Fibroblast of skin of right quadriceps (primary cell): ENCODE results near the gene UQCR11.
"Not testable (repeated sequence)": the region's sequence is repeated elsewhere in the genome, so short reads cannot be mapped to it uniquely, and the experiment has no call there.

Source experiments
- DNase-seq: peaks from one replicate; pipeline ENCODE4 v3.0.0-alpha.2; 2013

The UQCR11 gene

GRCh38 chr19:1605236-1606137, at the start of gene UQCR11:
UQCR11 (minus strand) TSS chr19:1605462; CDS start chr19:1605409, 53 bp downstream.
- peak; percentile 95 for DNase-seq

DNA sequence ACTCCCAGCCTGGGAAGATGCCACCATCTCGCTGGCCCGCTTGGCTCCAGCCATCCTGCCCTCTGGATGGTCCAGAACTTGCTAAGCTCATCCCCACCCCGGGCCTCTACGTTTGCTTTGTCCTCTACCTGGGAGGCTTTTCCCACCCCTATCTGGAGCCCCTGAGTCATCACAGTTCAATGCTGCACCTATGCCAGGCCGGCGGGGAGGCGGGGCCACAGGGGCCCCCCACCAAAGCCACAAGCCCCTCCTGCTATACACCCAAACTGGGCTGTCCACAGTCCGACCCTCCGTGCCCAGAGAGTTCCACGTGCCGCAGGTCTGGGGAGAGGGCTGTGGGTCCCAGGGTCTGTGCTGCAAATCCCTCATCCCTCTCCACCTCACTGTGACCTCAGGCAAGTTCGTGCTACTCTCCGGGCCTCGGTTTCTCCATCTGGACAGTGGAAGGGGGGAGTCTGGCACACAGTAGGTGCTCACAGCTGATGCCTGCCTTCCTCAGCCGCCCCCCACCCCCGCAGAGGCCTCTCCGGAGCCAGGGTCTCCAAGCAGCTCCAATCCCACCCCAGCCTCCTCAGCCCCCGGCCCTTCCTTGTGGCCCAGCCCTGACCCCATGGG, 49.0 kb upstream of the UQCR11 start:
- no peak for DNase-seq

- no peak for DNase-seq
These were observed 48.0 kb upstream of the UQCR11 start for GRCh38 chr19:1653300-1653628.

- DNase-seq: peak; percentile 99
These were observed 47.4 kb upstream of the UQCR11 start, which contains the start of gene TCF3 for GRCh38 chr19:1652471-1653299. TCF3 (minus strand) TSS chr19:1652615; CDS start chr19:1650248, 2,367 bp downstream.

DNA sequence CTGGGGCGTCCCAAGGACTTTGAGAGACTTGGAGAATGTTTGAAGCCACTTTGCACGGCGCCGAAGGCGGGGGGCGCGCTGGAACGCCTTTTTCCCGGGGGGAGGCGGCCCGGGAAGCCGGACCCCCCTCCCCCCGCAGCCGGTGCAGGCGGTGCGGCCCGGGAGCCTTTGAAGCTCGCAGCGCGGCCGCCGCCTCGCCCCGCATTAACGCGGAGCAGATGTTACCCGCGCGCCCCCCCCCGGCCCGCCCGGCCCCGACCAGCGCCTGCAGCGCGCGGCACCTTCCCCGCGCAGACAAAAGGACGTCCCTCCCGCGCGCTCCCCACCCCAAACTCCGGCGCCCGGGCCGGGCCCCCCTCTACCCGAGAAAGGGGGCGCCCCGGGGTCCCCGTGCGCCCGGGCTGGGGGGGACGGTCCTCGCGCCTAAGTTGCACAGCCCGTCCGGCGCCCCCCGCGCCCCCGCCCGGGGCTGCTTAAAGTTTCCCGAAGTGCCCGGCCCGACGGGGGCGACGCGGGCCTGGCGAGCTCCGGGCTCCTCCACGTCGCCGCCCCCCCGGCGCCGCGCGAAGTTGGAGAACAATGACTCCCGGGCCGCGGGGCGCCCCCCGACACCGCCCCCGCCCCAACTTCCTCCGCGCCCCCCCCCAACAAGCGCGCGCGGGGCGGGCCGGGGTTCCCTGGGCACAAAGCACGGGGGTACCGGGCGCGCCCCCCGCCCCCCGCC, 46.5 kb upstream of the UQCR11 start:
- DNase-seq: peak; percentile 42

DNA sequence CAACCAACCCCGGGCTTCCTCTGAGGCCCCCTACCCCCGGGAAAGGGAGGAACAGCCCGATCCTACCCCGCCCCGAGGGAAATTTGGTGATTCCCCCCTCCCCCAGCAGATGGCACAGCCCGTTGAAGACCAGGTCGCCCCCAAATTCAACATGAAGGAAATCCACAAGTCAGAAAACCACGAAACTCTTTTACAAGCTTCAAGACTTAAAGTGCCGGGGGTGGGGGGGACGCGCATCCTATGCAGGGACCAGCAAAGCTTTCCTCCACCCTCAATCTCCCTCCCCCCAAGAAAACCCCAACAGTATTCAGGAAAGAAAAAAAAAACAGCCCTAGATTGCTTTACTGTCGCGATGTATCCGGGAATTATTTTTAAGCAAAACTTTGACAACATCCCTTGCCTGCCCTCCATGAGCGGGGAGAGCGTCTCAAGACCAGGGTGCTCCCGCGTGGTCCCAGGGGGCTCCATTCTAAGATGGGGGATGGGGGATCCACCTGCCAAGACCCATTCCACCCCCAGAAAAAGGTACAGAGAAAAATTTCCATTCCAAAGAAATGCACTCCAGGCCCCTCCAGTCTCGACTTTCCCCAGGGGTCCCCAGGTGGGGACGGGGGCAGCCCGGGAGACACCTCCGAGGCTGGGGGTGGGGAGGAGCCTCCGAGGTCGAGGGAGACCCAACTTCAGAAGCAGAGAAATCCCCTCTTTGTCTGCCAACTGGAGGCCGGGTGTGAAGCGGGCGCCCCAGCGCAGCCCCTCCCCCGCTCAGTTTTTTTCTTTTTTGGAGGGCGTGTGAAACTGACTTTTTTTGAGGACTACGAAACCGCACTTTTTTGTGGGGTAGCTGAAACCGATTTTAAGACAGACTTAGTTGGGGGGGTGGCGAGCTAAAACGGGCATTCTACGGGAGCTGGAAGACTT, 45.6 kb upstream of the UQCR11 start:
- peak; percentile 33 for DNase-seq

GRCh38 chr19:1649706-1650649, 44.7 kb upstream of the UQCR11 start:
- DNase-seq: no peak

GRCh38 chr19:1648920-1649541, 43.8 kb upstream of the UQCR11 start:
- DNase-seq: no peak

DNA sequence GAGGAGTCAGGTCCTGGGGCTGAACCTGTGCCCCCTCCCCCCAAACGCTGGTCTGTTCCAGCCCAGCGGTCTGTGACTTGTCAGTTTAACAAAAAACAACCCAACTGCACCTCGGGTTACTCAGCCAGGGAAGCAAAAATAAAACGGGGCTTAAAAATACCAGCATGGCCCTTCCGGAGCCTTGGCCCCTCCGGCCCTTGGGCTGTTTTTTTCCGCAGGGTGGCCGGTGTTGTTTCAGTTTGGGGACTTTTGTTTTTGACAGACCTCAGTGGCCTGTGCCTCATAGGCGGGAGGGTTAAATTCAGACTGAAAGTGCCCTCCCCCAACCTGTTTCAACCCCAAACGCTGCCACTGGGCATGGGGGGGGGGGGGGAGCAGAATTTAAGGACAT, 43.2 kb upstream of the UQCR11 start:
- no peak for DNase-seq

GRCh38 chr19:1647501-1648458, 42.5 kb upstream of the UQCR11 start:
- no peak for DNase-seq

DNA sequence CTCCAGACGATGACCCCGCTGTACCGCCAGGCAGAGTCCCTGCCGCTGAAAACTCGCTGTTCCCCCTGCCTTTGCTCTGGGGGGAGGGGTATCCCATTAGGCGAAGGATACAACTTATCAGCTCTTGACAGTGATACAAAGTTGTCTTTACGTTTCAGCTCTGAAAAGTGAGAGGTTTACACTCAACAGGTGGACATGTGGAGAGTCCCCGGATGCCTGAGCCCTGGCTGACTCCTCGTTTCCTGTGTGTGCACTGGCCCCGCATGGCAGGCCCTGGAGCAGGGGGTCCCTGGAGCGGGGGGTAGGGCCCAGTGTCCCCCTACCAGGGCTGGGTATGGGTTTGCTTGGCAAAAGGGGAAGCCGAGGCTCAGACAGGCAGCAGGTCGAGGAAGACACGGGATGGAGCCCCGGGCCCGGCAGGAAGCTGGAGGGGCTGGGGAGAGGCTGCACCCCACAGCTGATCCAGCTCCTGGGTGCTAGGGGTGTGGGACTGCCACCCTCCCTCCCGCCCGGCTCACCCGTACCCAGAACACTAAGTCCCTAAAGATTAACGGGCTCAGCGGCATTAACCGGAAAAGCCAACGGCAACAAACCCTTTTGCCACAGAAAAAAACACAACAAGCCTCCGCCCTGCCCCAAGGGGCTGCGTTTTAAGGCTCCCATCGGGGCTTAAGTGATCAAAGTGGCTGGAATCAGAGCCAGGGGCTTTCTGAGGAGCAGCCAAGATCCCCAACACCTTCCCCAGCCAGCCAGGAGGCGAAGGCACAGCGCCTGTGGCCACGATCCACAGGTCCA, 41.6 kb upstream of the UQCR11 start:
- no peak for DNase-seq

- DNase-seq: no peak
These were observed 40.9 kb upstream of the UQCR11 start for GRCh38 chr19:1646149-1646548.

DNA sequence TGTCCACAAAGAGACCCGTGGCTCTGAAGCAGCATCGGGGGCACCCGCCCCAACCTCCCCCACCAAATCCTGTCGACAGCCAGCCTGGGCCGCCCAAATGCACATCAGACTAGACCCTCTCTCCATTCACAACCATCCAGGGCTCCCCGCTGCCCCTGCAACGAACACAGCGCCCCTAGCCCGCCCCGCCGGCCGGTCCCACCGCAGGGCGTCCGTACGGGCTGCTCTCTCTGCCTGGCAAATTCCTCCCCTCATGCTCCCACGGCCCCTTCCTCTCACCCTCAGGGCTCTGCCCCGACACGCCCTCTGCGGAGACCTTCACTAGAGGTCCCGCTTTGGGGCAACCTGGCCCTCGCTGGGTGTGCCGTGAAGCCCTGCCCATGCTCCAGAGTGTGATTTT, 40.0 kb upstream of the UQCR11 start:
- DNase-seq: no peak

DNA sequence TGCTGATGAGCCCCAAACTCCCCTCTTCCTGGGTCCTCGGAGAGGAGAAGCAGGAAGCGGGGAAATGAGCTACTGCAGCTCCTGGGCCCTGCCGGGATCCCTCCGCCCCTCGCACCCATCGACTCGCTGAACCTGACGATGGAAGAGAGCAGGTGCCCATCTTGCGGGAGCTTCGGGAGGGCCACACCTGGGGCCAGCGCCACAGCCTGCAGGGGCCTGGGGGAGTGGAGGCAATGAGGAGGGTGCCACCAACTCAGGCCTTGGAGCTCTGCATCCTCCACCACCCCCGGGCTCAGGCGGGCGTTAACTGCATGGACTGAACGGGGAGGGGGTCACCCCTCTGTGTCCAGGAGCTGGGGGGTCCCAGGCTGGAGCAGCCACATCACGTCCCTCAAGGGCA, 38.8 kb upstream of the UQCR11 start:
- no peak for DNase-seq

DNA sequence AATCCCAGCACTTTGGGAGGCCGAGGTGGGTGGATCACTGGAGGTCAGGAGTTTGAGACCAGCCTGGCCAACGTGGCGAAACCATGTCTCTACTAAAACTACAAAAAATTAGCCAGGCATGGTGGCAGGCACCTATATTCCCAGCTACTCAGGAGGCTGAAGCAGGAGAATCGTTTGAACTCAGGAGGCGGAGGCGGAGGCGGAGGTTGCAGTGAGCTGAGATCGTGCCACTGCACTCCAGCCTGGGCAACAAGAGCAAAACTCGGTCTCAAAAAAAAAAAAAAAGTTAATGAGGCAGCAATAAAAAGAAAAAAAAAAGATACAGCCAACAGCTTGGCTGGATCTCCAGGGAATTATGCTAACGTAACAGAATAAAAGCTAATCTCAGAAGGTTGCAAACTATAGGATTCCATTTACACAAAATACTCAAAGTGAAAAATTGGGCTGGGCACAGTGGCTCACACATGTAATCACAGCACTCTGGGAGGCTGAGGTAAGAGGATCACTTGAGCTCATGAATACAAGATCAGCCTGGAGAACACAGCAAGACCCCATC, 35.7 kb upstream of the UQCR11 start:
- DNase-seq: not testable (repeated sequence)

- DNase-seq: no peak
These were observed 31.3 kb upstream of the UQCR11 start for GRCh38 chr19:1636325-1637236.

DNA sequence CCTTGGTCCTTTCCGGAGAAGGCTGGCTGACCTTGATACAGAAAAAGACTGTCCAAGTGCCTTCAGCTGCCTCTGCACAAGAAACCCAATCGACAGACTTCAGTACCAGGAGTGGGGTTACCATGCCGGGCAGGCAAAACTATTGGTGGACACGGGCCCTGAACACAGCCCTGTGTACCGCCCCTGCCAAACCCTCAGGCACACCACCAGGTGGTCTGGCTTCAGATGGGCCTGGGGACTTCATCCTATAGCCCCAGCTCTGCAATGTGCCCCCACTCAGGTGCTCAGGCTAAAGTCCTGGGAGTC, 29.6 kb upstream of the UQCR11 start:
- DNase-seq: no peak
